ENCODE results near the gene DNAJB8.

The DNAJB8 gene

DNA sequence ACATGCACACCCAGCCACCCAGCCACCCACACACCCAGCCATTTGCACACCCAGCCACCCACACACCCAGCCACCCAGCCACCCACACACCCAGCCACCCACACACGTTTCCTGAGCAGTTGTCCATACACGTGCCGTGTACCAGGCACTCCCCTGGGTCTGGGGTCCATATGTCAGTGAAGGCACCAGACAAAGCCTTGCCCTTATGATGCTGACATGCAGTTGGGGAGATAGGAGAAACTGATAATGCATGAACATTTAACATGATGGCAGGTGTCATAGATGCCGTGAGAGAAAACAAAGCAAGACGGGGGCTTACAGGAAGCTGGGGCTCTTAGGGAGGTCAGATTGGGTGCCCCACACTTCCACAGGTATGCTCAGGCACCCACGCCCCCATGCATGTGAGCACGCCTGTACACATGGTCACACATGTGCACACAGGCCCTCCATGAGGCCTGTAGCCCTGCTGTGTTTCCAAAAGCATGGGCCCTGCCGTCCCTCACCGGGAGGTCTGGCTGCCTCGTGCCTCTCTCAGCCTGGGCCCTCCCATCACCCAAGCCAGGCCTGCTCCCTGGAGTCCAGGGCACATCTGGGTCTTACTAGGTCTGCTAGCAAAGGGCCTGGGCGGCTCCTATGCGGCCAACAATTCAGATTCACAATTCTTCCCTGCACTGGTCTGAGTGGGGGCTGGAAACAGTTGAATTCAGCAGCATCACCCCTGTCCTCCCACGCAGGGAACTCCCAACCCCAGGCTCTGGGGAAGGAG, 3.6 kb upstream of the DNAJB8 start:
- ChIA-PET POLR2A (no interaction called here), CTCF (no interaction called here)
- no peak for TF ChIP-seq CTCF (IDR thresholded peaks at IDR 0.05; ENCODE audit: control extremely low read depth, extremely low read depth, low read depth, missing control alignments)
- DNase-seq (ENCODE audit: extremely low spot score) = no peak

DNA sequence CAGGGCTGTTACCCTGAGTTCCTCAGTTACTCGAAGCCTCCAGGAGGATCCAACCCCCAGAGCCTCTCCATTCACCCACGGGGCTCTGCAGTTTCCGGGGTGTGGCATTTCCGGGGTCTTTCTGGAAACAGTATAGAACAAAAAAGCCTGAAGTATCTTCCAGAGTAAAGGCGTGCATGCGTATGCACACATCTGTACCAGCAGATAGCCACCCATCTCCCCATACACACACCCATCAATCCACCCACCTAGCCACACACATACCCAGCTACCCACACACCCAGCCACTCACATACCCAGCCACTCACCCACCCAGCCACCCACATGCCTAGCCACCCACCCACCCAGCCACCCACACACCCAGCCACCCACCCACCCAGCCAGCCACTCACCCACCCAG, 2.9 kb upstream of the DNAJB8 start:
- no peak for TF ChIP-seq CTCF (IDR thresholded peaks at IDR 0.05; ENCODE audit: control extremely low read depth, extremely low read depth, low read depth, missing control alignments)
- ChIA-PET POLR2A (no interaction called here), CTCF (no interaction called here)
- DNase-seq (ENCODE audit: extremely low spot score) = no peak

- TF ChIP-seq CTCF (IDR thresholded peaks at IDR 0.05; ENCODE audit: control extremely low read depth, extremely low read depth, low read depth, missing control alignments) = no peak
- no peak for DNase-seq (ENCODE audit: extremely low spot score)
- ChIA-PET POLR2A (no interaction called here), CTCF (interaction anchor here (0.7 kb wide), 1 partner anchor 11 kb away, joined by 3 read pairs; no protein-coding TSS in a partner anchor)
Measured at GRCh38 chr3:128468791-128469527, 2.3 kb upstream of the DNAJB8 start.

- POLR2A ChIA-PET = no interaction called here
- DNase-seq (ENCODE audit: extremely low spot score) = no peak
- TF ChIP-seq CTCF (IDR thresholded peaks at IDR 0.05; ENCODE audit: control extremely low read depth, extremely low read depth, low read depth, missing control alignments) = no peak
- CTCF ChIA-PET = interaction anchor here (0.7 kb wide), 1 partner anchor 11 kb away, joined by 3 read pairs; no protein-coding TSS in a partner anchor
Measured at GRCh38 chr3:128468285-128468790, 1.6 kb upstream of the DNAJB8 start.

DNA sequence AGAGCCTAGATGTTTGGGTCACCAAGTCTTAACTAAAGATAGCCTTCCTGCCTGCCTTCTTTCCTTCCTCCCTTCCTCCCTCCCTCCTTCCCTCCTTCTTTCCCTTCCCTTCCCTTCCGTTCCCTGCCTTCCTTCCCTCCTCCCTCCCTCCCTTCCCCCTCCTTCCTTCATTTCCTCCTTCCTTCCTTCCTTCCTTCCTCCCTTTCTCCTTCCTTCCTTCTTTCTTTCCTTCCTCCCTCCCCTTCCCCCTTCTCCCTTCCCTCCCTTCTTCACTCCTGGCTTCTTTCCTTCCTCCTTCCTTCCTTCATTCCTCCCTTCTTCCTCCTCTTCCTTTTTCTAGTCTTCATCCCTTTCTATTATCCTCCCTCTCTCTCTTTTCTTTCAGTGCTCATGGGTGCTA, 2.0 kb downstream of the DNAJB8 start:
- ChIA-PET POLR2A (no interaction called here), CTCF (no interaction called here)
- TF ChIP-seq CTCF (IDR thresholded peaks at IDR 0.05; ENCODE audit: control extremely low read depth, extremely low read depth, low read depth, missing control alignments) = no peak
- DNase-seq (ENCODE audit: extremely low spot score) = no peak

- no peak for TF ChIP-seq CTCF (IDR thresholded peaks at IDR 0.05; ENCODE audit: control extremely low read depth, extremely low read depth, low read depth, missing control alignments)
- no peak for DNase-seq (ENCODE audit: extremely low spot score)
- ChIA-PET POLR2A (no interaction called here), CTCF (no interaction called here)
Measured at GRCh38 chr3:128464188-128464587, 2.5 kb downstream of the DNAJB8 start.
